ENCODE results near the gene KLHL40.

KLHL40 gene

GRCh38 chr3:42728668-42729364 is 43.5 kb downstream of the KLHL40 start:
- no peak for FAIRE-seq

DNA sequence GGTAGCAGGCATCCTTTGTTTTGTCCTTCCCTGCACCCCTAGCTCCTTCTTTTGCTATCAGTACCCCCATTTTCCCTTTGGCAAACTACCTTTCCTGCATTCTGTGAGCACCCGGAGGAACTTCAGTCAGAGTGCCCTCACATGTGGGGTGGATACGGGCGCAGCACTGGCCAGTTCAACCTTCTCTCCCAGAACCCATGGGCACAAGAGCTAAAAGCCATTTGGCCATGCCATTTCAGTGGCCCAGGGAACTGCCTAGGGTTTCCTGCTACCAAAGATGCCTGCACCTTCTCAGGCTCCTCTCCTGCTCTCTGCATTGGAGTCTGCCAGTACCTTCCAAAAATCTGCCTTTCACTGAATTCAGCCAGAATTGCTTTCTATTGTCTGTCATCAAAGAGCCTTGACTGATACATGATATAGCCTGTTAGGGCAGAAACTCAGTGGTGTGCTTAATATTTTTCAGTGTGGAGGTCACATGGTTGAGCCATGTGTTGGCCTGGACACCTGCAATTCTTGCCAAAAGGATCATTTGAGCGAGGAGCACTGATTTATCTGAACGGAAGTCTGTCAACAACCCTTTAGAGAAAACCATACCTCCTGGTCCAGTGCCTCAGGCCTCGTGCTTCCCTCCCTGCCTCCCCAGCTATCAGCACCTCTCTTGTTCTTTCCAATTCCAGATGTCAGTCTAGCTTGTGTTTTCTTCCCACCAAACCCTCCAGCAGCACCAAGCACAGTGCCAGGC is 44.2 kb downstream of the KLHL40 start:
- no peak for FAIRE-seq

GRCh38 chr3:42730294-42730693 is 45.0 kb downstream of the KLHL40 start:
- no peak for FAIRE-seq

- no peak for FAIRE-seq
These were observed 45.5 kb downstream of the KLHL40 start for GRCh38 chr3:42730706-42731420.

DNA sequence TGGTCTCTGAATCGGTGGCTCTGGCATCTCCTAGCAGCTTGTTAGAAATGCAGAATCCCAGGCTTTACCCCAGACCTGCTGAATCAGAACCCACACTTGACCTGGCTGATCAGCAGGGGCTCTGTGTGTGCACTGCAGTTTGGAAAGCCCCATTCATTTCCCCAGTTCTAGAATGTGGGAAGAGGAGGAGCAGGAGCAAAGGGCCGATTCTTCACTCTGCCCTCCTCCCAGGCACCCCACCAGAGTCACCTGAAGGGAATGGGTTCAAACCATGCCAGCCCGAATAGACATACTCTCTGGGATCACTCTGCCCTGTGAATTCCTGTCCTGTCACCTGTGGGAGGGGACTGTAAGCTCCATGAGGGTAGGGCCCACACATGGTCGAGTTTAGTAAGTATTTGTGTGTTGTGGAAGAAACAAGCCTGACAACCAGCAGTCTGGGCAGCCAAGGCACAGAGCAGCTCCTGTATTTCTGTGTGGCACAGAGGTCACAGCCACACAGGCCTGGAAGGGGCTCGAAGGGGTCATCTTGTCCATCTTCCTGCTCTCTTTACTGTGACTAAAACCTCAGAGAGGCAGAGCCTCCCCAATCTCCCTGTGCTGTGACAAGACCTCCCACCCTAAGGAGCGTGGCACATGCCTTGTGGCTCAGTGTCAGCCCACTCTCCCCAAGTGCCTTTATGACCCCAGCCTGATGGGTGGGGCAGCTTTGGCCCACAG is 46.3 kb downstream of the KLHL40 start:
- FAIRE-seq = no peak

DNA sequence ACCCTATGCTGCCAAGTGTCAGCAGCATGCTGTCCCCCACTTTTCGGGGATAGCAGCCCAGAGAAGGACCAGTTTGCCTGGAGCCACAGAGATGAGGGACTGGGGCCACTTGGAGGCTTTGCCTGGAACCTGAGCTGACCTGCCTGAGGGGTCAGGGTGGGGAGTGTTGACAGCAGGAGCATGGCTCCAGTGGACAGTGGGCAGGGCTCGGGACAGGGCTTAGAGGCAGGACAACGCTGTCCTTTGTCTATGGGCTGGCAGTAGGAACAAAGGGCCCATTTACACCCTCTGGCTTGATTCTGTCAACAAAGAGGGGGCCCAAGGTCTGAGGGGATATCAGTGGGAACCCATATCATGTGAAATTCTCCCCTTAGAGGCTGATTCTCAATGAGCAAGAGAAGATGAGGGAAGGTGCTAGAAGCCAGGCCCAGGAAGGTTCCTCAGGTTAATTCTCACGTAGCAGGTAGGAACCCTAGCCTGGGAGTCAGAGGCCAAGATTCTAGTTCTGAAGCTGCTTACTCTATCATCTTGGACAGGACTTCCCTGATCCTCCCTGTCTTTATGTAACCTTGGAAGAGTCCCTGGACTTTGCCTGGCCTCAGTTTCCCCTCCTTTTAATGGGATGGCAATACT is 47.0 kb downstream of the KLHL40 start:
- FAIRE-seq = no peak

DNA sequence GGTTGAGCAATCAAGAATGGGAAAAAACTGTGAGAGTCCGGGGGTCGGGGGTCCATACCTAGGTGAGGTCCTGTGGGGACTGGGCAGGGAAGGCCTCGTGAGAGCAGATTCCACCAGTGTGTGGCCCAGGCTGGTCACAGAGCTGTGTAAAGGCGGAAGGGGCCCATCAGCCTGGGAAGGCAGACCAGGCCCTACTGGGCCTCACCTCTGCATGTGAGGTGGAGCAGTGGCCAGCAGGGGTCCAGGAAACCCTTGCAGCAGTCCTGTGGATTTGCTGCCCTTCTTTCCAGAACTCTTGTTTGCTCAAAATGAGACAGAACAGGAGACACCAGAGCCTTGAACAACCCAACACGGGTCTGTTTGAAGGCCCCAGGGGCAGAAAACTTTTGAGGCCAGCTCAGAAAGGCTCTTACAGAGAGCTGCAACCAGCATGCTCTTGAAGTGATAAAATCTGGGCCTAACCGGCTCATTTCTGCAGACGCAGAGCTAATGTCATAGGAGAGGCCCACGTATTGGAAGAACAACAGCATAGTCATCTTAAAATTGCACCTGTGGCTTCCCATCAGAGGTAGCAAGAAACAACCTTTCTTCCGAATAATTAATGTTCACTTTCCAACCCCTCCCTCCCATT is 47.6 kb downstream of the KLHL40 start:
- no peak for FAIRE-seq

- FAIRE-seq = no peak
These were observed 48.3 kb downstream of the KLHL40 start for GRCh38 chr3:42733501-42734262.

- FAIRE-seq = no peak
These were observed 49.0 kb downstream of the KLHL40 start for GRCh38 chr3:42734263-42734860.

DNA sequence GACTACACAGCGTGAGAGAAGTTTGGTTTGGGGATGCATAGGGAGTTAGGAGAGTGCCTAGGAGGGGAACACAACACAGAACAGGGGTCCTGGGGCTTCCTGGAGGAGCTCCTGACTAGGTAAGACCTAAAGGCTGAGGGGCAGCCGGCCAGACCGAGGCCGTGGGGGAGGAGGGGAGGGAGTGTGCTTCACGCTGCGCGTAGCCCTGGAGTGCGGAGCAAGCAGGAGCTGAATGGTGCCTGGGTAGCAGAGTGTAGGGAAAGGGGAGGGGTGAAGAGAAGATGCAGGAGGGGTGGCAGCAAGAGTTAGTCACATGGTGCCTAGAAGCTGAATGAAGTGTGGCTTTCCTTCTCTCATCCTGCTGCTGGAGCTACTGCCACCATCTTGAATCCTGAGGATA is 49.7 kb downstream of the KLHL40 start:
- no peak for FAIRE-seq

DNA sequence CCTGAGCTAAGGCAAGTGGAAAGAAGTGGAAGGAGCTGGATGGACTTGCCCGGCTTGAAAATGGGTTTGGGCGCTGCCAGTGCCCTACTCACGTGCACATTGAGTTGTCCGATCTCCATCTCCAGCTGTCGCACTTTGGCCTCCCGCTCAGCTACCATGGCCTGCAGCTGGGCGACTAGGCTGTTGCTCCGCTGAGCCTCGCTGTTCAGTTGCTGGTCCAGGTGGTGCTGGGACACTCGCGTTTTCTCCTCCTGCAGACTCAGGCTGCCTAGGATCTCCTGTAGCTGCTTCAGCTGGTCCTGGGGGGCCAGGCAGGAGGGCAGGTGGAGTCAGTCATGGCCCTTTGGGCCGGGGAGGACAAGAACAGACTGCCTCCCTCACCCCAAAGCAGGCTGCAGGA is 50.3 kb downstream of the KLHL40 start:
- FAIRE-seq = no peak

GRCh38 chr3:42736081-42736480 is 50.7 kb downstream of the KLHL40 start:
- FAIRE-seq = no peak

DNA sequence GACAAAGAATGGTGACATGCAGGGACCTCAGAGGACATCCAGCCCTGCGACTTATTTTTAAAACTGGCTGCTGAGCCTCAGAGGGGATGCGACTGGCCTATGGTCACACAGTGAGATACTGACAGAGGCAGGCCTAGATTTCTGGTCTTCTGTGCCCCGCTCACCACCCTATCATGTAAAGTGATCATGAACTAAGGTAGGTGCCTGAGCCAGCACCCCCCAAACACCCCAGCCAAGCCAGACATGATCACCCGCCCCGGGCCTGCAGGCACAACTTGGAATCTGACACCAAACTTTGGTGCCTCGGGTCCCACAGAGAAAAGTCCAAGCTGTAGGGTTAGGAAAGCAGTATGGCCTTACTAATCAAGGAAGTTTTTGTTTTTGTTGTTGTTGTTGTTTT is 51.2 kb downstream of the KLHL40 start:
- no peak for FAIRE-seq

DNA sequence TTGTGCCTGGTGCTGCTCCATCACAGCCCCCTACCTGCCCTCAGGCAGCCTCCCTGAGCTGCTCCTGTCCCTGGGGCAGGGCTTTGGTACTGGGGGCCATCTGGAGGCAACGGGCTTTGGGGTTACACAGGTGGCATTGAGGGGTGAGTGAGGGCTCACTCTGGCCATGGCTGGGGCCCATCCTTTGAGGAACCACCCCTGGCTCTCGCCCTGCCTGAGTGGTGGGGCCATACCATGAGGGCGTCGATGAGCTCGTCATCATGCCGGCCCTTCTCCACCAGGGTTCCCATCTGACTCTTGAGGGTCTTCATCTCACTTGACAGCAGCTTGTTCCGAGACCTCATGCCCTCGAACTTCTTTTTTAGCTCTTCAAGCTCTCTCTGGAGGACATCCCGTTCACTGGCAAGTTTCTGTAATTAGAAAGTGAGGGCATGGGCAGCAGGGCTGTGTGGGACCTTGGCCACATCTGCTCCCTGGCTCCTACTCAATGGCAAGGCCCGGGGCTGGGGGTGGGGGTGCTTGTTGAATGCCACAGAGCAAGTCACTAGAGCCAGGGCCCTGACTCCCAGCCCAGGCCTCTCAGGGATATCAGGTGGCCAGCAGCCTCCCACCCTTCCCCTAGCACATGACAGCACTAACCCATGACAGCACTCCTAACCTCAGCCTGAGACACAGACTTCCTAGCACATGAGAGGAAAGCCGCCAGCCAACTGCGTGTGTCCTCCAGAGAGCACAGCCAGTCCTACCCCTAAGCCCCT is 54.2 kb downstream of the KLHL40 start:
- no peak for FAIRE-seq

DNA sequence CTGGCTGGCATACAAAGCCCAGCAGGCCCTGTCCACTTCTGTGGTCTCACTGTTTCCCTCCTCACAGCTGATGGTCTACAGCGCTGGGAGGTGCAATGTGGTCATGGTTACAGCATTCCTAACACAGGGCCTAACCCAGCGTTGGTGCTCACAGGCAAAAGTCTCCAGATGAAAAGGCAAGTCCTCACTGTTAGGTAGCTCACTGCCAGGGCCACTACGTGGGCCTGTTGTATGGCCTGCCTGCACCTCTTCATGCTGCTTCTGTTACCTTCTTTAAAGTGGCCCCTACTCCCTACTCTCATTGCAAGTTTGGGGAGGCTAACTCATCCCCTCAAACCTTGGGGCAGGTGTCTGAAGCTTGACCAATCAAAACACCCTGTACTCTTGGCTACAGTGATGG is 56.5 kb downstream of the KLHL40 start:
- no peak for FAIRE-seq

Data from islet of Langerhans (tissue), 1 donor.